K562 (cell line): ENCODE results near the gene DOCK3. TPM values are rescaled to one million over a fixed set of nuclear protein-coding genes. Genes with fewer than 3 reads are reported as not detected.

Experiments
- ATAC-seq: fragments of 200-7000 bp; cut with Tn5 transposase; 3 replicates; pipeline ENCODE4 v1.9.1; 2020; ENCODE audit warnings: moderate library complexity
- BruUV-seq: library from RNA; stranded (reverse); fragments of 400-500 nt; replicated peaks from 2 replicates; lab custom pipeline; 2021; lab: Mats Ljungman, UMichigan
- CTCF ChIA-PET: fragments of 300-600 bp; formaldehyde crosslinking; extraction: SDS; loops from one replicate; lab custom pipeline; 2021; ENCODE audit warnings: low intra/inter-chr PET ratio; lab: Yijun Ruan, JAX
- POLR2A ChIA-PET: fragments of 300-600, 350-650 bp; sonication (Branson Sonifier 250); formaldehyde crosslinking; extraction: SDS; loops from one replicate; lab custom pipeline; 2021; ENCODE audit warnings: antibody characterized with exemption, inconsistent platforms; lab: Yijun Ruan, JAX
- DNase-seq, 4 experiments: peaks; one replicate each; pipeline versions ENCODE4 v3.0.0 to v3.0.0-alpha.2; 2011 to 2018; ENCODE audit warnings: low spot score in 3 of 4, mixed read lengths in 3 of 4; ENCODE audit errors: extremely low read depth in 1 of 4
- FAIRE-seq: peaks from 2 replicates; lab custom pipeline; 2011; peaks lifted over from hg19 to GRCh38; lab: Jason Lieb, UNC
- H2AFZ ChIP-seq: 2 replicates; pipeline ENCODE4 v1.6.0; 2011; ENCODE audit warnings: low read depth, low read length, control low read depth, inconsistent platforms
- H3K27ac ChIP-seq: fragments of 200-600 bp; 3 replicates; pipeline ENCODE4 v1.8.0; 2011; ENCODE audit warnings: low read depth, mild to moderate bottlenecking, control low read depth, inconsistent platforms, low read length, moderate library complexity, mixed read lengths; ENCODE audit errors: extremely low read depth
- H3K27me3 ChIP-seq, 2 experiments: fragments of 300-600 bp in 1 of 2; 2 replicates in 1 of 2; 3 replicates in 1 of 2; pipeline versions ENCODE4 v1.6.0 to v1.8.0; 2011; ENCODE audit warnings: inconsistent platforms in 2 of 2, low read length in 2 of 2, mild to moderate bottlenecking in 1 of 2, mixed read lengths in 1 of 2, moderate library complexity in 1 of 2; ENCODE audit not compliant: control insufficient read depth in 2 of 2, insufficient read depth in 2 of 2
- H3K36me3 ChIP-seq: fragments of 300-600 bp; 3 replicates; pipeline ENCODE4 v1.8.0; 2011; ENCODE audit warnings: mild to moderate bottlenecking, low read length, inconsistent platforms; ENCODE audit not compliant: control insufficient read depth, insufficient read depth
- H3K4me1 ChIP-seq, 2 experiments: fragments of 200-600 bp in 1 of 2; replicated peaks in 1 of 2; 2 replicates in 1 of 2; 3 replicates in 1 of 2; pipeline versions ENCODE4 v1.5.1 to v1.8.0; 2011; ENCODE audit warnings: inconsistent platforms in 2 of 2, low read length in 2 of 2, mild to moderate bottlenecking in 1 of 2, mixed read lengths in 1 of 2, moderate library complexity in 1 of 2; ENCODE audit not compliant: control insufficient read depth in 2 of 2, insufficient read depth in 2 of 2
- H3K4me2 ChIP-seq: 2 replicates; pipeline ENCODE4 v1.6.1; 2011; ENCODE audit warnings: low read length, control low read depth, inconsistent platforms, mixed read lengths; ENCODE audit not compliant: insufficient read depth
- H3K4me3 ChIP-seq: fragments of 200-600 bp; sonication (generic), shearing (Covaris generic); 2 replicates; pipeline ENCODE4 v1.5.1; 2016; ENCODE audit warnings: control low read depth, inconsistent platforms
- H3K79me2 ChIP-seq: fragments of 200-600 bp; 3 replicates; pipeline ENCODE4 v1.8.0; 2011; ENCODE audit warnings: low read length, inconsistent platforms; ENCODE audit not compliant: control insufficient read depth, insufficient read depth
- H3K9ac ChIP-seq, 2 experiments: 2 replicates each; pipeline versions ENCODE4 v1.6.0 to v1.6.1; 2011; ENCODE audit warnings: low read depth in 2 of 2, low read length in 2 of 2, control low read depth in 1 of 2, inconsistent platforms in 1 of 2, mild to moderate bottlenecking in 1 of 2, mixed read lengths in 1 of 2; ENCODE audit not compliant: insufficient read depth in 1 of 2
- H3K9me1 ChIP-seq: one replicate; pipeline ENCODE4 v1.6.0; 2011; ENCODE audit warnings: inconsistent platforms, mild to moderate bottlenecking, low read length, moderate library complexity; ENCODE audit not compliant: control insufficient read depth, insufficient read depth
- H3K9me3 ChIP-seq: replicated peaks from 2 replicates; pipeline ENCODE4 v1.5.1; 2011; ENCODE audit warnings: low read depth, low read length, inconsistent platforms; ENCODE audit not compliant: control insufficient read depth, insufficient read depth
- H4K20me1 ChIP-seq: replicated peaks from 2 replicates; pipeline ENCODE4 v1.6.1; 2011; ENCODE audit warnings: low read length, inconsistent platforms, mixed read lengths; ENCODE audit not compliant: control insufficient read depth, insufficient read depth
- BRD9 ChIP-seq: fragments of 450-650 bp; IDR thresholded peaks from 2 replicates; pipeline ENCODE4 v1.6.1; 2018; ENCODE audit warnings: low read depth; ENCODE audit not compliant: partially characterized antibody
- CREB1 ChIP-seq, 2 experiments: sonication (generic) in 1 of 2; formaldehyde crosslinking in 1 of 2; IDR thresholded peaks; 2 replicates each; pipeline versions ENCODE4 v1.6.1 to v1.8.0; 2012 to 2022; ENCODE audit warnings: inconsistent platforms in 1 of 2, mild to moderate bottlenecking in 1 of 2, missing genetic modification reagents in 1 of 2, moderate library complexity in 1 of 2
- ETV6 ChIP-seq, 3 experiments: fragments of 150-350 bp in 1 of 3; sonication (generic) in 1 of 3; formaldehyde crosslinking in 1 of 3; IDR thresholded peaks; 2 replicates each; pipeline versions ENCODE4 v1.6.1 to v1.8.0; 2014 to 2022; ENCODE audit warnings: borderline replicate concordance in 2 of 3, low read depth in 2 of 3, antibody characterized with exemption in 1 of 3, low read length in 1 of 3, mild to moderate bottlenecking in 1 of 3, missing genetic modification reagents in 1 of 3
- HNRNPLL ChIP-seq: fragments of 200-400 bp; formaldehyde crosslinking; IDR thresholded peaks from 2 replicates; pipeline ENCODE4 v1.6.1; 2017; ENCODE audit warnings: low read length, low read depth, mild to moderate bottlenecking; ENCODE audit not compliant: poor library complexity, severe bottlenecking
- MYBL2 ChIP-seq, 2 experiments: fragments of 450-650 bp in 1 of 2; sonication (generic) in 1 of 2; formaldehyde crosslinking in 1 of 2; IDR thresholded peaks; 2 replicates each; pipeline versions ENCODE4 v1.6.1 to v1.8.1; 2017 to 2022; ENCODE audit warnings: borderline replicate concordance in 1 of 2, inconsistent platforms in 1 of 2, low read depth in 1 of 2, mild to moderate bottlenecking in 1 of 2, missing genetic modification reagents in 1 of 2, moderate library complexity in 1 of 2
- NFE2 ChIP-seq: IDR thresholded peaks from 2 replicates; pipeline ENCODE4 v1.6.1; 2014; ENCODE audit warnings: antibody characterized with exemption, low read depth
- NR2C1 ChIP-seq, 2 experiments: fragments of 450-650 bp; IDR thresholded peaks; 2 replicates each; pipeline ENCODE4 v1.6.1; 2017; ENCODE audit warnings: mild to moderate bottlenecking in 2 of 2, antibody characterized with exemption in 1 of 2, inconsistent platforms in 1 of 2, missing compliant biosample characterization in 1 of 2, missing genetic modification characterization in 1 of 2
- NRF1 ChIP-seq, 2 experiments: fragments of 450-650 bp; IDR thresholded peaks in 1 of 2; conservative IDR thresholded peaks in 1 of 2; 2 replicates each; pipeline ENCODE4 v1.6.1; 2014; ENCODE audit warnings: mild to moderate bottlenecking in 2 of 2
- SAFB ChIP-seq: fragments of 200-400 bp; formaldehyde crosslinking; IDR thresholded peaks from 2 replicates; pipeline ENCODE4 v1.6.1; 2017; ENCODE audit warnings: low read depth, low read length, borderline replicate concordance
- SMARCE1 ChIP-seq: fragments of 450-650 bp; IDR thresholded peaks from 2 replicates; pipeline ENCODE4 v1.7.1; 2016; ENCODE audit warnings: mild to moderate bottlenecking
- ZNF133 ChIP-seq: fragments of 250-450 bp; sonication (Bioruptor Pico); IDR thresholded peaks from 2 replicates; pipeline ENCODE4 v1.4.0; 2020; ENCODE audit warnings: mild to moderate bottlenecking
- ZNF408 ChIP-seq: fragments of 250-450 bp; sonication (Bioruptor Pico); IDR thresholded peaks from 2 replicates; pipeline ENCODE4 v1.4.0; 2020; ENCODE audit warnings: low read depth, mild to moderate bottlenecking, moderate library complexity
- ZNF699 ChIP-seq: fragments of 250-450 bp; sonication (Bioruptor Pico); IDR thresholded peaks from 2 replicates; pipeline ENCODE4 v1.8.0; 2021; ENCODE audit warnings: mild to moderate bottlenecking, moderate library complexity; ENCODE audit not compliant: insufficient replicate concordance
- ZNF830 ChIP-seq: fragments of 250-450 bp; sonication (Bioruptor Pico); IDR thresholded peaks from 2 replicates; pipeline ENCODE4 v1.5.0; 2021; ENCODE audit warnings: mild to moderate bottlenecking
- WGBS: fragments of 100-300 bp; shearing (Covaris generic); methylation state at CpG from one replicate; pipeline ENCODE4 v1.1.6; 2016; ENCODE audit warnings: low coverage, mixed read lengths; ENCODE audit not compliant: insufficient coverage; ENCODE audit errors: missing lambda C conversion rate; 5-methylcytosine and 5-hydroxymethylcytosine counted together
- in situ Hi-C: fragments of 300-500 bp; cut with MboI; formaldehyde crosslinking; loops from 4 replicates; pipeline ENCODE4 v1.15.0; 2018; ENCODE audit warnings: inconsistent platforms, mixed read lengths
- intact Hi-C: fragments of 100-400 bp; cut with micrococcal nuclease; formaldehyde crosslinking; loops from 2 replicates; pipeline ENCODE4 v1.14.2; 2022
- polyA plus RNA-seq, 8 experiments: library from polyadenylated mRNA; depleted of rRNA in 4 of 8; stranded (reverse) in 5 of 8; unstranded in 3 of 8; fragments of >200 nt; fragmentation: Nextera tagmentation in 2 of 8; fragmentation: Illumina TruSeq in 1 of 8; extraction: Ambion mirVana in 2 of 8; extraction: Trizol in 1 of 8; gene quantifications; 2 replicates each; pipeline versions ENCODE4 v1.2.1 to v1.2.3, GENCODE V29; 2011 to 2014; ENCODE audit warnings: inconsistent platforms in 1 of 8, missing spikeins in 1 of 8
- total RNA-seq, 7 experiments: library from RNA; depleted of rRNA in 6 of 7; stranded (reverse); fragments of >200 nt in 6 of 7; fragmentation: Illumina TruSeq in 2 of 7; extraction: Trizol in 2 of 7; gene quantifications; 2 replicates each; pipeline versions ENCODE4 v1.2.1 to v1.2.3, GENCODE V29; 2011 to 2021; ENCODE audit warnings: low replicate concordance in 1 of 7

Gene DOCK3
- total and polyA plus RNA-seq, 9 of the 15 experiments (the other 6 are each of a cell fraction or from before 2014, with no cell fraction given), result under 0.01 to 0.03 (median 0.01) TPM; not detected in 4

- POLR2A ChIA-PET, result no interaction called here
- H3K27ac ChIP-seq, result no peak overlapping the region
- WGBS, result 0% methylated on average over 2 of the region's 2 CpGs
- CTCF ChIA-PET, result no interaction called here
- no peak overlapping the region for H3K4me2 ChIP-seq
- TF ChIP-seq ZNF699 (no peak), ETV6 (IDR thresholded peaks at IDR 0.05; ENCODE audit: borderline replicate concordance in 1 of 2, low read depth in 2 of 2, low read length in 1 of 2) (no peak), ETV6 (CRISPR knock-in tag; IDR thresholded peaks at IDR 0.05; ENCODE audit: borderline replicate concordance) (no peak), ZNF133 (CRISPR knock-in tag) (no peak), ZNF830 (no peak), NFE2 (no peak), HNRNPLL (no peak), ZNF408 (CRISPR knock-in tag) (no peak), NR2C1 (IDR thresholded peaks at IDR 0.05) (no peak), NR2C1 (tag; IDR thresholded peaks at IDR 0.05) (no peak), NRF1 (conservative IDR thresholded peaks at IDR 0.05 in 1 of 2, IDR thresholded peaks at IDR 0.05 in 1 of 2) (no peak), SMARCE1 (no peak), CREB1 (IDR thresholded peaks at IDR 0.05) (no peak), CREB1 (CRISPR knock-in tag; IDR thresholded peaks at IDR 0.05) (no peak), SAFB (no peak), BRD9 (no peak), MYBL2 (IDR thresholded peaks at IDR 0.05; ENCODE audit: low read depth) (no peak), MYBL2 (CRISPR knock-in tag; IDR thresholded peaks at IDR 0.05; ENCODE audit: borderline replicate concordance) (no peak)
- ATAC-seq (no peak), DNase-seq (no peak), FAIRE-seq (no peak)
- H3K79me2 ChIP-seq, result no peaks in the 10 kb centered on the region
- in situ Hi-C loops, result no loop called here
- no TSS peak for BruUV-seq
- no peaks in the 10 kb centered on the region for H3K4me1 ChIP-seq
- no peak overlapping the region for H2AFZ ChIP-seq
- no peaks in the 10 kb centered on the region for H3K27me3 ChIP-seq
- H3K9ac ChIP-seq, result no peak overlapping the region
- H3K9me1 ChIP-seq, result no peaks in the 10 kb centered on the region
- no peaks in the 10 kb centered on the region for H4K20me1 ChIP-seq
- H3K4me3 ChIP-seq, result no peak overlapping the region
- H3K36me3 ChIP-seq, result no peaks in the 10 kb centered on the region
- H3K9me3 ChIP-seq, result no peaks in the 10 kb centered on the region
- intact Hi-C loops, result no loop called here
These were observed 466.8 kb downstream of the DOCK3 start for GRCh38 chr3:51141573-51141972.
